Right cardiac atrium (tissue), 5 donors: ENCODE data around the gene SPATA31A6. TPM values are rescaled to one million over a fixed set of nuclear protein-coding genes. Genes with fewer than 3 reads are reported as not detected.

Experiments used
- polyA plus RNA-seq: library from polyadenylated mRNA; stranded (reverse); fragments of 200-250 nt; gene quantifications from one replicate; pipeline ENCODE4 v1.2.3, GENCODE V29; 2013
- total RNA-seq, 4 donors: library from RNA; stranded (reverse); fragmentation: NEBNext Ultra II Directional; extraction: Animal tissue kit (Norgen Biotek cat#: 25700); gene quantifications; one replicate each; pipeline ENCODE4 v1.2.1, GENCODE V29; 2021
- donor health status: healthy with polysubstance abuse.
- donor health status: DM: no; HTN: yes; CAD: no.
- donor health status: DM: no; HTN: no; CAD: no.
- donor health status: DM: no; HTN: yes; CAD: no; lungs with severe emphysema.
- donor health status: DM: yes; HTN: yes; CAD: no.

Gene SPATA31A6
- total and polyA plus RNA-seq, 5 donors: not detected

Other genes starting within 250 kb of the SPATA31A6 start
- gene CNTNAP3B, start 54.2 kb upstream of the SPATA31A6 start, total RNA-seq: 10 to 100 TPM; 14.8 to 31.7 (median 17.9) TPM
- gene CNTNAP3B, start 54.2 kb upstream of the SPATA31A6 start, polyA plus RNA-seq: 7.5 TPM